ENCODE data around the gene FER.

DNA sequence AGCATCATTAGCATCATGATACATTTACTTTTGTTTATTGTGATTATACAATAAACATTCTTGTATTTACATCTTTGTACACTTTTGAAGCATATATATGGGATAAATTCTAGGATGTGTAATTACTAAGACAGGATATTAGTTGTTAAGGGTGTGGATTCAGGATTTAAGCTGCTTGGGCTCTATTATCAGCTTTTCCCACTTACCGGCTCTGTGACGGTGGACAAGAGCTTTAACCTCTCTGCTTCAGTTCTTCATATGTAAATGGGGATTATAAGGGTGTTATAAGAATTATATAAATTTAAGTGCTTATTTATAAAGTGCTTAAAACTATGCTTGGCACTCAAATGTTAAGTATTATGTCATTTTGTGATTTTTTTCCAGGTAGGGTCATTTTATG lies 131.1 kb downstream of the FER start:
- TF ChIP-seq, protein P1, sequence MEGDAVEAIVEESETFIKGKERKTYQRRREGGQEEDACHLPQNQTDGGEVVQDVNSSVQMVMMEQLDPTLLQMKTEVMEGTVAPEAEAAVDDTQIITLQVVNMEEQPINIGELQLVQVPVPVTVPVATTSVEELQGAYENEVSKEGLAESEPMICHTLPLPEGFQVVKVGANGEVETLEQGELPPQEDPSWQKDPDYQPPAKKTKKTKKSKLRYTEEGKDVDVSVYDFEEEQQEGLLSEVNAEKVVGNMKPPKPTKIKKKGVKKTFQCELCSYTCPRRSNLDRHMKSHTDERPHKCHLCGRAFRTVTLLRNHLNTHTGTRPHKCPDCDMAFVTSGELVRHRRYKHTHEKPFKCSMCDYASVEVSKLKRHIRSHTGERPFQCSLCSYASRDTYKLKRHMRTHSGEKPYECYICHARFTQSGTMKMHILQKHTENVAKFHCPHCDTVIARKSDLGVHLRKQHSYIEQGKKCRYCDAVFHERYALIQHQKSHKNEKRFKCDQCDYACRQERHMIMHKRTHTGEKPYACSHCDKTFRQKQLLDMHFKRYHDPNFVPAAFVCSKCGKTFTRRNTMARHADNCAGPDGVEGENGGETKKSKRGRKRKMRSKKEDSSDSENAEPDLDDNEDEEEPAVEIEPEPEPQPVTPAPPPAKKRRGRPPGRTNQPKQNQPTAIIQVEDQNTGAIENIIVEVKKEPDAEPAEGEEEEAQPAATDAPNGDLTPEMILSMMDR (optimal IDR thresholded peaks at IDR 0.05 in 1 of 3, IDR thresholded peaks at IDR 0.05 in 1 of 3, conservative IDR thresholded peaks at IDR 0.05 in 1 of 3; ENCODE audit: extremely low read depth in 1 of 3, insufficient read depth in 2 of 3, low read length in 3 of 3): no peak
- TF ChIP-seq EZH2 (IDR thresholded peaks at IDR 0.05; ENCODE audit: low read length): no peak

Data from keratinocyte (primary cell).